HG02642 (cell line): Measurements from ENCODE around the gene B4GALNT4.
"Not testable (repeated sequence)": the region's sequence is repeated elsewhere in the genome, so short reads cannot be mapped to it uniquely, and the experiment has no call there.

ENCODE experiments used
- ATAC-seq: cut with Tn5 transposase; IDR thresholded peaks from one replicate; pipeline ENCODE4 v1.9.1; 2021; ENCODE audit warnings: mild to moderate bottlenecking; ENCODE audit not compliant: unreplicated experiment, poor library complexity

The B4GALNT4 gene

GRCh38 chr11:369336-370018 lies at the start of gene B4GALNT4:
Gene B4GALNT4 (plus strand): TSS chr11:369499. CDS start chr11:369804, 305 bp downstream.
- no peak for ATAC-seq

GRCh38 chr11:319888-320273 lies 49.4 kb upstream of the B4GALNT4 start:
- not testable (repeated sequence) for ATAC-seq

GRCh38 chr11:324156-324555 lies 45.1 kb upstream of the B4GALNT4 start:
- ATAC-seq = no peak

GRCh38 chr11:324593-325517 lies 44.4 kb upstream of the B4GALNT4 start:
- not testable (repeated sequence) for ATAC-seq

- ATAC-seq = no peak
Observed at GRCh38 chr11:325796-326591, 43.3 kb upstream of the B4GALNT4 start.

- ATAC-seq = no peak
Observed at GRCh38 chr11:326592-326841, 42.8 kb upstream of the B4GALNT4 start.

- ATAC-seq = peak; percentile 61
Observed at GRCh38 chr11:326842-327580, 42.3 kb upstream of the B4GALNT4 start.

GRCh38 chr11:327581-327923 lies 41.7 kb upstream of the B4GALNT4 start:
- ATAC-seq = no peak

- no peak for ATAC-seq
Observed at GRCh38 chr11:328012-328411, 41.3 kb upstream of the B4GALNT4 start.

GRCh38 chr11:328516-329100 lies 40.7 kb upstream of the B4GALNT4 start:
- ATAC-seq = not testable (repeated sequence)

GRCh38 chr11:329886-330253 lies 39.4 kb upstream of the B4GALNT4 start:
- ATAC-seq = no peak

GRCh38 chr11:330307-330693 lies 39.0 kb upstream of the B4GALNT4 start:
- ATAC-seq = no peak

GRCh38 chr11:330694-331357 lies 38.5 kb upstream of the B4GALNT4 start:
- no peak for ATAC-seq

GRCh38 chr11:331358-332060 lies 37.8 kb upstream of the B4GALNT4 start:
- ATAC-seq = no peak

- no peak for ATAC-seq
Observed at GRCh38 chr11:332651-333480, 36.4 kb upstream of the B4GALNT4 start.

GRCh38 chr11:333616-334263 lies 35.6 kb upstream of the B4GALNT4 start:
- not testable (repeated sequence) for ATAC-seq

- no peak for ATAC-seq
Observed at GRCh38 chr11:334264-334994, 34.9 kb upstream of the B4GALNT4 start.
